ENCODE measurements around the gene HDAC9. TPM values are rescaled to one million over a fixed set of nuclear protein-coding genes. Genes with fewer than 3 reads are reported as not detected.

The HDAC9 gene
- total RNA-seq, 1 experiment from 2014 or later = 7.7 TPM

- Histone ChIP-seq H2BK5ac (ENCODE audit: insufficient read length, low read length) (no peak overlapping the region), H4K91ac (ENCODE audit: insufficient read length, low read depth, low read length) (no peak overlapping the region), H2AFZ (ENCODE audit: low read length) (no peak overlapping the region), H3K79me2 (ENCODE audit: insufficient read depth, low read length) (no peaks in the 10 kb centered on the region), H3K79me1 (ENCODE audit: insufficient read depth, low read depth, low read length, poor library complexity, severe bottlenecking) (no peaks in the 10 kb centered on the region), H3K9ac (ENCODE audit: extremely low read depth, insufficient read length, low read length) (no peak overlapping the region), H3K23ac (ENCODE audit: insufficient read length, low read depth, low read length) (no peak overlapping the region), H2BK15ac (ENCODE audit: low read depth, low read length) (no peak overlapping the region), H3T11ph (ENCODE audit: low read length) (no peak overlapping the region), H3K56ac (ENCODE audit: insufficient read length, low read depth, low read length) (no peak overlapping the region), H2BK120ac (ENCODE audit: low read depth, low read length, poor library complexity, severe bottlenecking) (no peak overlapping the region), H3K14ac (ENCODE audit: insufficient read depth, low read length) (no peak overlapping the region), H2BK20ac (ENCODE audit: low read depth, low read length, poor library complexity, severe bottlenecking) (no peak overlapping the region), H3K4me1 (ENCODE audit: insufficient read depth, low read length) (no peaks in the 10 kb centered on the region), H3K27ac (ENCODE audit: insufficient read length, low read depth, low read length) (no peak overlapping the region), H4K8ac (replicated peaks; ENCODE audit: insufficient read length, low read depth, low read length) (no peak overlapping the region), H2AK5ac (ENCODE audit: insufficient read length, low read length) (no peak overlapping the region), H2BK12ac (ENCODE audit: insufficient read length, low read depth, low read length) (no peak overlapping the region), H3K4me2 (ENCODE audit: insufficient read depth, insufficient read length, low read length) (no peak overlapping the region), H3K23me2 (ENCODE audit: insufficient read length, low read depth, low read length, poor library complexity, severe bottlenecking) (no peaks in the 10 kb centered on the region), H4K5ac (ENCODE audit: insufficient read length, low read depth, low read length) (no peak overlapping the region), H4K20me1 (ENCODE audit: control insufficient read depth, insufficient read depth, insufficient read length) (no peaks in the 10 kb centered on the region), H3K27me3 (ENCODE audit: insufficient read depth, low read length) (no peaks in the 10 kb centered on the region), H3K4ac (ENCODE audit: low read depth, low read length) (no peak overlapping the region), H3K9me3 (ENCODE audit: control insufficient read depth, low read depth, low read length) (no peaks in the 10 kb centered on the region), H3K18ac (ENCODE audit: insufficient read length, low read depth, low read length) (no peak overlapping the region)
- Mint-ChIP-seq H3K27ac (no peak overlapping the region), H3K27me3 (ENCODE audit: low read depth) (no peaks in the 10 kb centered on the region), H3K9me3 (no peaks in the 10 kb centered on the region; a peak in 1 of 5 replicates), H3K4me3 (no peak overlapping the region), H3K36me3 (ENCODE audit: insufficient read depth in 1 of 3, low read depth in 3 of 3) (no peaks in the 10 kb centered on the region), H3K4me1 (no peaks in the 10 kb centered on the region)
- no peak for DNase-seq
- TF ChIP-seq CTCF (conservative IDR thresholded peaks at IDR 0.05) = no peak
Observed at GRCh38 chr7:18821554-18821953, 326.0 kb downstream of the HDAC9 start.

All from H9 (cell line).